NCI-H446 treated with DMSO at 0.1 percent for 48 hours (cell line): ENCODE data around the gene MYO10.

Experiments
- DNase-seq: peaks from one replicate; lab custom pipeline; 2025; lab: John Stamatoyannopoulos, UW

Gene MYO10

GRCh38 chr5:16617274-16617968, 318.7 kb downstream of the MYO10 start:
- DNase-seq: no peak

- no peak for DNase-seq
Observed at GRCh38 chr5:16616536-16617273, 319.4 kb downstream of the MYO10 start, which contains the start of gene RETREG1. Gene RETREG1 (minus strand): TSS chr5:16616997. CDS start chr5:16616971, 26 bp downstream.

GRCh38 chr5:16615741-16616535, 320.1 kb downstream of the MYO10 start:
- DNase-seq: no peak

GRCh38 chr5:16612007-16612406, 324.1 kb downstream of the MYO10 start:
- DNase-seq: no peak
